ENCODE data around the gene AP2S1. TPM values are rescaled to one million over a fixed set of nuclear protein-coding genes. Genes with fewer than 3 reads are reported as not detected.

The AP2S1 gene
- total and polyA plus RNA-seq, 2 experiments from 2014 or later, result 140 to 299 TPM

GRCh38 chr19:46840498-46840942 is 10.1 kb downstream of the AP2S1 start:
- Histone ChIP-seq H3K27ac (ENCODE audit: low read depth) (peak overlapping the region; percentile 90), H3K27me3 (ENCODE audit: insufficient read depth) (no peaks in the 10 kb centered on the region), H3K4me1 (ENCODE audit: insufficient read depth) (no peaks in the 10 kb centered on the region), H3K9me2 (ENCODE audit: insufficient read depth) (no peaks in the 10 kb centered on the region), H3K36me3 (ENCODE audit: insufficient read depth) (peaks cover 9% of the 10 kb centered on the region), H3K4me2 (no peak overlapping the region), H2AFZ (no peak overlapping the region), H3F3A (replicated peaks; ENCODE audit: low read depth) (peaks cover 10% of the 10 kb centered on the region; the same call in 1 of the 2 replicates), H4K20me1 (replicated peaks; ENCODE audit: insufficient read depth) (peaks cover 10% of the 10 kb centered on the region), H3K79me2 (replicated peaks; ENCODE audit: insufficient read depth) (no peaks in the 10 kb centered on the region), H3K4me3 (no peak overlapping the region)
- H3K4me3 Mint-ChIP-seq, result no peak overlapping the region
- TF ChIP-seq JUNB (IDR thresholded peaks at IDR 0.05; ENCODE audit: unreplicated experiment) (no peak), CTCF (conservative IDR thresholded peaks at IDR 0.05; ENCODE audit: low read depth in 2 of 2) (peak; percentile 79 to 93)
- H3K27ac Mint-ChIP-seq, result no peak overlapping the region
- peaks cover 4% of the 10 kb centered on the region for H3K27me3 Mint-ChIP-seq (ENCODE audit: insufficient read depth, low read depth, poor library complexity)
- DNase-seq (ENCODE audit: low spot score), result peak; percentile 90
- H3K36me3 Mint-ChIP-seq (ENCODE audit: low read depth), result peaks cover 44% of the 10 kb centered on the region
- peaks cover 2% of the 10 kb centered on the region; the same call in 1 of the 3 replicates for H3K4me1 Mint-ChIP-seq
- no peaks in the 10 kb centered on the region for H3K9me3 Mint-ChIP-seq
- ATAC-seq, result peak; percentile 89

GRCh38 chr19:46839752-46840497 is 10.7 kb downstream of the AP2S1 start:
- no peaks in the 10 kb centered on the region for H3K79me2 ChIP-seq (replicated peaks; ENCODE audit: insufficient read depth)
- Mint-ChIP-seq H3K27ac (no peak overlapping the region), H3K36me3 (ENCODE audit: low read depth) (peaks cover 43% of the 10 kb centered on the region), H3K4me3 (no peak overlapping the region), H3K4me1 (peaks cover 2% of the 10 kb centered on the region; the same call in 1 of the 3 replicates), H3K27me3 (ENCODE audit: insufficient read depth, low read depth, poor library complexity) (peaks cover 4% of the 10 kb centered on the region), H3K9me3 (no peaks in the 10 kb centered on the region)
- H2AFZ ChIP-seq, result no peak overlapping the region
- H3K4me2 ChIP-seq, result no peak overlapping the region
- H3K27ac ChIP-seq (ENCODE audit: low read depth), result no peak overlapping the region; the same call in 1 of the 2 replicates
- DNase-seq (ENCODE audit: low spot score) (no peak), ATAC-seq (no peak)
- no peaks in the 10 kb centered on the region for H3K9me2 ChIP-seq (ENCODE audit: insufficient read depth)
- H3K27me3 ChIP-seq (ENCODE audit: insufficient read depth), result no peaks in the 10 kb centered on the region
- H3F3A ChIP-seq (replicated peaks; ENCODE audit: low read depth), result peaks cover 10% of the 10 kb centered on the region; the same call in 1 of the 2 replicates
- H3K4me3 ChIP-seq, result no peak overlapping the region
- H4K20me1 ChIP-seq (replicated peaks; ENCODE audit: insufficient read depth), result peaks cover 10% of the 10 kb centered on the region
- no peaks in the 10 kb centered on the region for H3K4me1 ChIP-seq (ENCODE audit: insufficient read depth)
- peaks cover 9% of the 10 kb centered on the region for H3K36me3 ChIP-seq (ENCODE audit: insufficient read depth)
- no peak for TF ChIP-seq ZNF462 (CRISPR knock-in tag; IDR thresholded peaks at IDR 0.05)
- no peak for TF ChIP-seq STAT1 (IDR thresholded peaks at IDR 0.05; ENCODE audit: unreplicated experiment)
- no peak for TF ChIP-seq CREB1 (CRISPR knock-in tag; IDR thresholded peaks at IDR 0.05; ENCODE audit: low read depth)
- no peak for TF ChIP-seq JUNB (IDR thresholded peaks at IDR 0.05; ENCODE audit: unreplicated experiment)
- TF ChIP-seq REST (IDR thresholded peaks at IDR 0.05; ENCODE audit: unreplicated experiment), result no peak
- no peak for TF ChIP-seq POLR2AphosphoS5 (IDR thresholded peaks at IDR 0.05; ENCODE audit: low read depth)
- TF ChIP-seq NANOG (IDR thresholded peaks at IDR 0.05; ENCODE audit: borderline replicate concordance), result no peak
- no peak for TF ChIP-seq EZH2 (IDR thresholded peaks at IDR 0.05; ENCODE audit: low read depth, unreplicated experiment)

All from GM23338 (cell line).